H9 (cell line): Measurements from ENCODE around the gene COG4. TPM values are rescaled to one million over a fixed set of nuclear protein-coding genes. Genes with fewer than 3 reads are reported as not detected.

Experiments used
- DNase-seq: peaks from one replicate; pipeline ENCODE4 v3.0.0-alpha.2; 2017
- H2AFZ ChIP-seq: one replicate; pipeline ENCODE4 v1.6.1; 2013; ENCODE audit warnings: mild to moderate bottlenecking, low read length, control low read depth, moderate library complexity
- H2AK5ac ChIP-seq: 2 replicates; pipeline ENCODE4 v1.6.1; 2013; ENCODE audit warnings: low read length, control low read depth, mixed read lengths; ENCODE audit not compliant: insufficient read length
- H2BK120ac ChIP-seq: one replicate; pipeline ENCODE4 v1.6.1; 2013; ENCODE audit warnings: low read depth, mild to moderate bottlenecking, low read length, control low read depth, inconsistent platforms; ENCODE audit not compliant: poor library complexity, severe bottlenecking
- H2BK12ac ChIP-seq: 2 replicates; pipeline ENCODE4 v1.6.1; 2013; ENCODE audit warnings: low read length, control low read depth, mixed read lengths, low read depth; ENCODE audit not compliant: insufficient read length
- H2BK15ac ChIP-seq: 2 replicates; pipeline ENCODE4 v1.6.1; 2013; ENCODE audit warnings: low read depth, low read length, control low read depth
- H2BK20ac ChIP-seq: one replicate; pipeline ENCODE4 v1.6.1; 2013; ENCODE audit warnings: low read depth, mild to moderate bottlenecking, low read length, control low read depth, inconsistent platforms; ENCODE audit not compliant: poor library complexity, severe bottlenecking
- H2BK5ac ChIP-seq: 2 replicates; pipeline ENCODE4 v1.6.1; 2013; ENCODE audit warnings: low read length, control low read depth, mixed read lengths; ENCODE audit not compliant: insufficient read length
- H3K14ac ChIP-seq: 2 replicates; pipeline ENCODE4 v1.6.1; 2013; ENCODE audit warnings: low read length, control low read depth; ENCODE audit not compliant: insufficient read depth
- H3K18ac ChIP-seq: 2 replicates; pipeline ENCODE4 v1.6.1; 2013; ENCODE audit warnings: low read depth, mild to moderate bottlenecking, mixed read lengths, low read length, control low read depth; ENCODE audit not compliant: insufficient read length
- H3K23ac ChIP-seq: 2 replicates; pipeline ENCODE4 v1.6.1; 2013; ENCODE audit warnings: low read length, control low read depth, mixed read lengths, low read depth; ENCODE audit not compliant: insufficient read length
- H3K23me2 ChIP-seq: 2 replicates; pipeline ENCODE4 v1.6.1; 2013; ENCODE audit warnings: low read depth, mild to moderate bottlenecking, mixed read lengths, low read length, control low read depth; ENCODE audit not compliant: insufficient read length, poor library complexity, severe bottlenecking
- H3K27ac ChIP-seq: 2 replicates; pipeline ENCODE4 v1.5.1; 2013; ENCODE audit warnings: low read length, control low read depth, mixed read lengths, low read depth; ENCODE audit not compliant: insufficient read length
- H3K27me3 ChIP-seq: 2 replicates; pipeline ENCODE4 v1.6.1; 2013; ENCODE audit warnings: low read length, control low read depth, inconsistent platforms; ENCODE audit not compliant: insufficient read depth
- H3K4ac ChIP-seq: 2 replicates; pipeline ENCODE4 v1.6.1; 2013; ENCODE audit warnings: low read depth, mild to moderate bottlenecking, control low read depth, inconsistent platforms, low read length, moderate library complexity
- H3K4me1 ChIP-seq: 2 replicates; pipeline ENCODE4 v1.6.1; 2013; ENCODE audit warnings: low read length, control low read depth, inconsistent platforms; ENCODE audit not compliant: insufficient read depth
- H3K4me2 ChIP-seq: 2 replicates; pipeline ENCODE4 v1.6.1; 2013; ENCODE audit warnings: low read length, control low read depth, mixed read lengths; ENCODE audit not compliant: insufficient read length, insufficient read depth
- H3K56ac ChIP-seq: 2 replicates; pipeline ENCODE4 v1.6.1; 2013; ENCODE audit warnings: low read depth, mild to moderate bottlenecking, mixed read lengths, low read length, control low read depth; ENCODE audit not compliant: insufficient read length
- H3K79me1 ChIP-seq: 2 replicates; pipeline ENCODE4 v1.6.1; 2013; ENCODE audit warnings: low read depth, mild to moderate bottlenecking, moderate library complexity, low read length, control low read depth, inconsistent platforms; ENCODE audit not compliant: insufficient read depth, poor library complexity, severe bottlenecking
- H3K79me2 ChIP-seq: 2 replicates; pipeline ENCODE4 v1.6.1; 2013; ENCODE audit warnings: low read length, control low read depth, inconsistent platforms; ENCODE audit not compliant: insufficient read depth
- H3K9ac ChIP-seq: 2 replicates; pipeline ENCODE4 v1.6.1; 2013; ENCODE audit warnings: low read length, control low read depth, mixed read lengths; ENCODE audit not compliant: insufficient read length; ENCODE audit errors: extremely low read depth
- H3K9me3 ChIP-seq: one replicate; pipeline ENCODE4 v1.6.1; 2013; ENCODE audit warnings: low read depth, low read length, inconsistent platforms; ENCODE audit not compliant: control insufficient read depth
- H3T11ph ChIP-seq: one replicate; pipeline ENCODE4 v1.6.1; 2013; ENCODE audit warnings: mild to moderate bottlenecking, low read length, control low read depth, inconsistent platforms
- H4K20me1 ChIP-seq: one replicate; pipeline ENCODE4 v1.6.1; 2013; ENCODE audit not compliant: control insufficient read depth, insufficient read length, insufficient read depth
- H4K5ac ChIP-seq: 2 replicates; pipeline ENCODE4 v1.6.1; 2013; ENCODE audit warnings: low read depth, mild to moderate bottlenecking, mixed read lengths, low read length, control low read depth; ENCODE audit not compliant: insufficient read length
- H4K8ac ChIP-seq: replicated peaks from 2 replicates; pipeline ENCODE4 v1.6.1; 2013; ENCODE audit warnings: low read length, control low read depth, mixed read lengths, low read depth; ENCODE audit not compliant: insufficient read length
- H4K91ac ChIP-seq: 2 replicates; pipeline ENCODE4 v1.6.1; 2013; ENCODE audit warnings: low read depth, mild to moderate bottlenecking, moderate library complexity, mixed read lengths, low read length, control low read depth; ENCODE audit not compliant: insufficient read length
- H3K27ac Mint-ChIP-seq, 3 experiments: 2 replicates in 2 of 3; 3 replicates in 1 of 3; pipeline ENCODE4 v1.8.0; 2020 to 2021; ENCODE audit warnings: mixed read lengths in 3 of 3, mild to moderate bottlenecking in 1 of 3, moderate library complexity in 1 of 3
- H3K27me3 Mint-ChIP-seq: 2 replicates; pipeline ENCODE4 v1.8.0; 2021; ENCODE audit warnings: low read depth, mild to moderate bottlenecking, moderate library complexity, mixed read lengths
- H3K36me3 Mint-ChIP-seq, 3 experiments: 2 replicates in 2 of 3; 3 replicates in 1 of 3; pipeline ENCODE4 v1.8.0; 2020 to 2021; ENCODE audit warnings: low read depth in 3 of 3, mixed read lengths in 3 of 3; ENCODE audit not compliant: insufficient read depth in 1 of 3
- H3K4me1 Mint-ChIP-seq, 2 experiments: 2 replicates each; pipeline ENCODE4 v1.8.0; 2020; ENCODE audit warnings: mixed read lengths in 2 of 2
- H3K4me3 Mint-ChIP-seq, 2 experiments: 2 replicates in 1 of 2; 3 replicates in 1 of 2; pipeline ENCODE4 v1.8.0; 2020 to 2021; ENCODE audit warnings: mild to moderate bottlenecking in 2 of 2, mixed read lengths in 2 of 2, moderate library complexity in 1 of 2
- H3K9me3 Mint-ChIP-seq, 2 experiments: 2 replicates in 1 of 2; 3 replicates in 1 of 2; pipeline ENCODE4 v1.8.0; 2020; ENCODE audit warnings: mild to moderate bottlenecking in 2 of 2, mixed read lengths in 2 of 2, moderate library complexity in 1 of 2
- CTCF ChIP-seq: fragments of 200-600 bp; sonication (generic); conservative IDR thresholded peaks from 3 replicates; pipeline ENCODE4 v1.8.0; 2021; ENCODE audit warnings: antibody characterized with exemption, mild to moderate bottlenecking
- WGBS: extraction: QIAGEN DNeasy Blood & Tissue Kit; methylation state at CpG from one replicate; pipeline ENCODE4 v1.1.7; 2013; ENCODE audit warnings: missing lambda C conversion rate, low lambda C conversion rate, mixed read lengths; ENCODE audit not compliant: insufficient read length; ENCODE audit errors: extremely low coverage; 5-methylcytosine and 5-hydroxymethylcytosine counted together
- total RNA-seq: library from RNA; stranded (reverse); gene quantifications from 2 replicates; pipeline ENCODE4 v1.2.1, GENCODE V29; 2021

Gene COG4
- total RNA-seq, 1 experiment from 2014 or later, result 51.9 TPM

- no peaks in the 10 kb centered on the region for H3K27me3 ChIP-seq
- H3K4ac ChIP-seq, result no peak overlapping the region
- no peak overlapping the region for H2BK12ac ChIP-seq
- H3K23ac ChIP-seq, result no peak overlapping the region
- H3T11ph ChIP-seq, result no peak overlapping the region
- H3K14ac ChIP-seq, result no peak overlapping the region
- no peak for DNase-seq
- Mint-ChIP-seq H3K9me3 (no peaks in the 10 kb centered on the region), H3K36me3 (peaks cover 13 to 63% (median 55%) of the 10 kb centered on the region in 3 experiments; a peak in 6 of 7 replicates), H3K27me3 (no peaks in the 10 kb centered on the region), H3K4me1 (no peaks in the 10 kb centered on the region), H3K4me3 (no peak overlapping the region), H3K27ac (0 out of 7 replicates have a peak overlapping the region, but pooled peaks of 1 of the 3 experiments have one; percentile 41)
- H3K23me2 ChIP-seq, result no peaks in the 10 kb centered on the region
- H3K4me2 ChIP-seq, result no peak overlapping the region
- no peak overlapping the region for H2BK15ac ChIP-seq
- H2BK5ac ChIP-seq, result no peak overlapping the region
- no peak overlapping the region for H2AFZ ChIP-seq
- no CpG with 5 or more reads among the region's 3 CpGs for WGBS
- no peaks in the 10 kb centered on the region for H3K4me1 ChIP-seq
- no peak overlapping the region for H3K18ac ChIP-seq
- no peaks in the 10 kb centered on the region for H3K79me1 ChIP-seq
- H3K27ac ChIP-seq, result no peak overlapping the region
- H4K8ac ChIP-seq, result no peak overlapping the region
- H2BK20ac ChIP-seq, result no peak overlapping the region
- H3K56ac ChIP-seq, result no peak overlapping the region
- no peak overlapping the region for H4K91ac ChIP-seq
- no peak overlapping the region for H3K9ac ChIP-seq
- TF ChIP-seq CTCF, result no peak
- H2BK120ac ChIP-seq, result no peak overlapping the region
- H2AK5ac ChIP-seq, result no peak overlapping the region
- no peaks in the 10 kb centered on the region for H3K9me3 ChIP-seq
- no peaks in the 10 kb centered on the region for H4K20me1 ChIP-seq
- no peak overlapping the region for H4K5ac ChIP-seq
- H3K79me2 ChIP-seq, result no peaks in the 10 kb centered on the region
These were observed 13.1 kb downstream of the COG4 start for GRCh38 chr16:70510216-70510615.
